IPS-18a (cell line): ENCODE data around the gene CBY3.
A peak's percentile ranks its signal among the peaks of the same experiment; 100 is the strongest.
"Not testable (repeated sequence)": the region's sequence is repeated elsewhere in the genome, so short reads cannot be mapped to it uniquely, and the experiment has no call there.

Source experiments
- H3K27ac ChIP-seq: one replicate; pipeline ENCODE4 v1.5.1; 2013; ENCODE audit warnings: low read length
- H3K27me3 ChIP-seq: one replicate; pipeline ENCODE4 v1.6.1; 2013; ENCODE audit warnings: mild to moderate bottlenecking, low read length; ENCODE audit not compliant: control insufficient read depth, insufficient read depth
- H3K36me3 ChIP-seq: one replicate; pipeline ENCODE4 v1.6.1; 2013; ENCODE audit warnings: low read depth, low read length; ENCODE audit not compliant: control insufficient read depth
- H3K4me1 ChIP-seq: one replicate; pipeline ENCODE4 v1.6.1; 2013; ENCODE audit warnings: low read depth, low read length; ENCODE audit not compliant: control insufficient read depth
- H3K4me3 ChIP-seq: one replicate; pipeline ENCODE4 v1.5.1; 2013; ENCODE audit warnings: low read length
- H3K9ac ChIP-seq: one replicate; pipeline ENCODE4 v1.6.1; 2013; ENCODE audit warnings: mild to moderate bottlenecking, low read length, moderate library complexity
- H3K9me3 ChIP-seq: one replicate; pipeline ENCODE4 v1.6.1; 2013; ENCODE audit warnings: low read depth, low read length; ENCODE audit not compliant: control insufficient read depth

The CBY3 gene

GRCh38 chr5:179658179-179658856 lies 22.5 kb downstream of the CBY3 start:
- not testable (repeated sequence) for H3K27me3 ChIP-seq, H3K27ac ChIP-seq, H3K9me3 ChIP-seq, H3K36me3 ChIP-seq, H3K4me1 ChIP-seq, H3K9ac ChIP-seq
- H3K4me3 ChIP-seq = peak overlapping the region; percentile 61

GRCh38 chr5:179657302-179658178 lies 23.3 kb downstream of the CBY3 start:
- not testable (repeated sequence) for H3K9me3 ChIP-seq, H3K36me3 ChIP-seq, H3K27ac ChIP-seq, H3K27me3 ChIP-seq, H3K9ac ChIP-seq, H3K4me3 ChIP-seq, H3K4me1 ChIP-seq

DNA sequence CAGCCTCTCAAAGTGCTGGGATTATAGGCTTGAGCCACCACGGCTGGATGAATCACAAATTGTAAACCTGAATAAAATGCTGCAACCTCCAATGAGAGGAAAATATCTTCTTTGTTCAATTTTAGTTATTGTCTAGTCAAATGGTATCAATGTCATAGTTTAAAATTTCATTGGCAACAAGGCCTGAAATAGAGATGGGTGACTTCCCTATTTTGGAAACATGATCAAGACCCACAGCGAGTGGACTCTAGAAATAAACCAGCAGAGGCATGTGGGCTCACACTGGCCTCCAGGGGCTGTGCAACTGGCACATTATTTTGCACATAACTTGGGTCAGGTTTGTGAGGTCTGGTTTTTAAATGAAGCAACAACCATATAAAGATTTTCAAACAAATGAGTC lies 27.7 kb downstream of the CBY3 start:
- not testable (repeated sequence) for H3K27ac ChIP-seq, H3K27me3 ChIP-seq, H3K36me3 ChIP-seq, H3K4me3 ChIP-seq, H3K9ac ChIP-seq, H3K9me3 ChIP-seq, H3K4me1 ChIP-seq

GRCh38 chr5:179650245-179650644 lies 30.6 kb downstream of the CBY3 start:
- H3K27me3 ChIP-seq, H3K27ac ChIP-seq, H3K4me3 ChIP-seq, H3K36me3 ChIP-seq, H3K9ac ChIP-seq, H3K4me1 ChIP-seq, H3K9me3 ChIP-seq: not testable (repeated sequence)

GRCh38 chr5:179649166-179649703 lies 31.6 kb downstream of the CBY3 start:
- not testable (repeated sequence) for H3K27me3 ChIP-seq, H3K36me3 ChIP-seq, H3K9me3 ChIP-seq, H3K9ac ChIP-seq, H3K4me3 ChIP-seq, H3K27ac ChIP-seq, H3K4me1 ChIP-seq

DNA sequence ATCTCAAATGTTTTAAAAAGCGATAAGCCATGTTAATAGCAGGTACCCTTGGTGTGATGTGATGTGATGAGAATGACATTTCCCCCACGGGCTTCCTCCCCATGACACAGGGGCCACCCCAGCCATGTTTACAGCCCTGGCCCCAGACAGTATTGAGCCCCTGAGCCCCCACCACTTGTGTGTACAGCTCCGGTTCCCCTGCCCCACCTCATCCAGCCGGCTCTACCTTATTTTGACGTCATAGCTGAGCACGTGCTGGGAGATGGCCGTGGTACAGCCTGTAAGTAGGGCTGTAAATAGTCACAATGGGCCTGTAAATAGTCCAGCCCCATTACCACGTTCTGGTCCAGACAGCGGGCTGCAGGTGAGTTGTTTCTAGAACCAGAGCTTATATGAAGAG lies 32.4 kb downstream of the CBY3 start:
- no peaks in the 10 kb centered on the region for H3K9me3 ChIP-seq
- no peaks in the 10 kb centered on the region for H3K4me1 ChIP-seq
- H3K27ac ChIP-seq = no peak overlapping the region
- no peak overlapping the region for H3K9ac ChIP-seq
- H3K36me3 ChIP-seq = no peaks in the 10 kb centered on the region
- no peaks in the 10 kb centered on the region for H3K27me3 ChIP-seq
- H3K4me3 ChIP-seq = no peak overlapping the region

GRCh38 chr5:179644766-179645165 lies 36.1 kb downstream of the CBY3 start:
- not testable (repeated sequence) for H3K27me3 ChIP-seq, H3K36me3 ChIP-seq, H3K9me3 ChIP-seq, H3K4me3 ChIP-seq, H3K9ac ChIP-seq, H3K27ac ChIP-seq, H3K4me1 ChIP-seq

DNA sequence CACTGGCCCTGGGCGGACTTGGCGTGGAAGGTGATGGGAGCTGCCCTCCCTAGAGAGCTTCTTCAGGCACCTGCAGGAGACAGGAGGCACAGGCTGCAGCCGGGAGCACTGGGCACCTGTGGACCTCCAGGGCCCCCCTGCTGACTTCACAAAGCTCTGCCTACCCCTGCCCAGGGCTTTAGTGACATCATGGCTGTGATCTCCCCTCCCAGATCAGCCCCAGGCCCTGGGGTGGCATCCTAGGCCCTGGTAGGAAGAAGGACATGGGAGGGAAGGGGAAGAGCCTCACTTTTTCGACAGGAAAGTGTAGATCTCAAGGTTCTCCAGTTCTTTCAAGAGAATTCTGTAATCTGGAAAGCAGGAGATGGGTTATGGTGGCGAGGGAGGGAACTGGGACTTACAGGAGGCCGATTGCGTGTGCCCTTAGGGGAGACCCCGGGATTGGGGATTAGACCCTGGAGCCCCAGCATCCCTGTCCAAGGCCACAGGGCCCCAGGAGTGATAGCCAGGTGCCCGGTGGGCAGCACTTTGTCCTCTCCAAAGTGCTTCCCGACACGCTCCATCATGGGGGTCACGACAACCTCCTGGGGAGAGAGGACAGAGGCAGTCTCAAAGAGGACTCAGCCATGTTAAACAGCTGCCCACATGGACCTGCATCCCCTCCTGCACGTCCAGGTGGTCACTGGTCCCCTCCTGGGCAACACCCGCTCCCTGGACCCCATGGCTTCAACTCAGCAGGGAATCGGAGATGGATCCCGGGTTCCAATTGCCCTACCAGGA lies 37.5 kb downstream of the CBY3 start:
- not testable (repeated sequence) for H3K9me3 ChIP-seq, H3K27me3 ChIP-seq, H3K4me3 ChIP-seq, H3K36me3 ChIP-seq, H3K27ac ChIP-seq, H3K9ac ChIP-seq, H3K4me1 ChIP-seq

DNA sequence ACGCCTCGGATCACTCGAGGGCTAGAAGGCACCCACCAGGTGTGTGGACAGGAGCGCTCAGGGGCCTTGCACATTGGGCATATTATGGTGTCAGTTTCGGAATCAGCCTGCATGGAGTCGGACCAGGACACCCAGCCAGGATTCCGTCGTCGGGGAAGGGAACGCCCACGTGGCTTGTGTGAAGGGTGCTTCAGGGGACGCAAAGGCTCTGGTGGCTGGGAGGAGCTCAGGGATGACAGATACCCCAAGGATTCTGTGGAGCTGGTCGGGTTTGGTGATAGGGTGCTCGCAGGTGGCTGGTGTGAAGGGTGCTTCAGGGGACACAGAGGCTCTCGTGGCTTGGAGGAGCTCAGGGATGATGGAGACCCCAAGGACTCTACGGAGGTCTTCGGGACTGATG lies 38.2 kb downstream of the CBY3 start:
- H3K4me3 ChIP-seq, H3K27me3 ChIP-seq, H3K27ac ChIP-seq, H3K36me3 ChIP-seq, H3K4me1 ChIP-seq, H3K9ac ChIP-seq, H3K9me3 ChIP-seq: not testable (repeated sequence)

- not testable (repeated sequence) for H3K27me3 ChIP-seq, H3K4me1 ChIP-seq, H3K9me3 ChIP-seq, H3K4me3 ChIP-seq, H3K27ac ChIP-seq, H3K9ac ChIP-seq, H3K36me3 ChIP-seq
Measured at GRCh38 chr5:179641745-179642144, 39.1 kb downstream of the CBY3 start.

GRCh38 chr5:179639296-179639695 lies 41.5 kb downstream of the CBY3 start:
- not testable (repeated sequence) for H3K9ac ChIP-seq, H3K36me3 ChIP-seq, H3K4me3 ChIP-seq, H3K27me3 ChIP-seq, H3K9me3 ChIP-seq, H3K4me1 ChIP-seq, H3K27ac ChIP-seq
